Adrenal gland (tissue), 12 donors: ENCODE measurements around the gene ARID5B. TPM values are rescaled to one million over a fixed set of nuclear protein-coding genes. Genes with fewer than 3 reads are reported as not detected.

Experiments
- DNase-seq, 7 donors: peaks; one replicate each; pipeline ENCODE4 v3.0.0-alpha.2; 2019 to 2020
- H3K27ac ChIP-seq, 5 donors: fragments of 200-600 bp; sonication (generic) in 4 of 5; 1 replicate in 3 of 5; 2 replicates in 2 of 5; pipeline versions ENCODE4 v1.5.1 to v1.8.0; 2016 to 2020; ENCODE audit warnings: mild to moderate bottlenecking in 1 of 5
- H3K27me3 ChIP-seq: fragments of 200-600 bp; 2 replicates; pipeline ENCODE4 v1.8.0; 2021
- H3K36me3 ChIP-seq, 2 donors: fragments of 200-600 bp; replicated peaks in 1 of 2; 1 replicate in 1 of 2; 2 replicates in 1 of 2; pipeline versions ENCODE4 v1.5.1 to v1.8.0; 2018 to 2022
- H3K4me1 ChIP-seq, 2 donors: fragments of 200-600 bp; replicated peaks in 1 of 2; 1 replicate in 1 of 2; 2 replicates in 1 of 2; pipeline versions ENCODE4 v1.5.1 to v1.8.0; 2018 to 2021
- H3K4me3 ChIP-seq, 4 donors: fragments of 200-600 bp; sonication (generic) in 3 of 4; one replicate each; pipeline ENCODE4 v1.5.1; 2016 to 2018
- H3K9me3 ChIP-seq, 3 donors: fragments of 200-600 bp; sonication (generic) in 1 of 3; replicated peaks in 1 of 3; 1 replicate in 2 of 3; 2 replicates in 1 of 3; pipeline versions ENCODE4 v1.5.1 to v1.8.0; 2016 to 2021
- POLR2A ChIP-seq, 2 donors: fragments of 450-650 bp; IDR thresholded peaks; one replicate each; pipeline ENCODE4 v1.6.1; 2017; ENCODE audit warnings: antibody characterized with exemption in 2 of 2, mild to moderate bottlenecking in 2 of 2, moderate library complexity in 1 of 2
- WGBS, 4 donors: extraction: QIAGEN DNeasy Blood & Tissue Kit in 2 of 4; methylation state at CpG; one replicate each; pipeline versions ENCODE4 v1.1.5 to v1.1.7; 2013 to 2017; 5-methylcytosine and 5-hydroxymethylcytosine counted together
- intact Hi-C, 2 donors: fragments of 100-400 bp; cut with DNase I; formaldehyde crosslinking; loops; one replicate each; pipeline versions ENCODE4 v1.14.1 to v1.15.0; 2022 to 2023
- polyA plus RNA-seq, 3 donors: library from polyadenylated mRNA; stranded (reverse); fragments of 200-250 nt in 2 of 3; fragments of 350-450 nt in 1 of 3; fragmentation: Illumina TruSeq in 1 of 3; extraction: RNeasy Lipid Tissue Mini Kit (QIAGEN cat#74804) in 1 of 3; gene quantifications; one replicate each; pipeline ENCODE4 v1.2.3, GENCODE V29; 2013 to 2014
- total RNA-seq, 9 donors: library from RNA; depleted of rRNA in 4 of 9; stranded (reverse); fragments of >200 nt in 4 of 9; fragments of 120-200 nt in 1 of 9; fragmentation: NEBNext Ultra II Directional in 1 of 9; extraction: Animal tissue kit (Norgen Biotek cat#: 25700) in 1 of 9; gene quantifications; one replicate each; pipeline versions ENCODE4 v1.1.0 to v1.2.4, GENCODE V29; 2013 to 2023
- TF ChIP-seq, protein P1 (sequence below), 6 experiments: fragments of 450-650 bp in 4 of 6; fragments of 200-600 bp in 2 of 6; sonication (generic) in 1 of 6; IDR thresholded peaks; 1 replicate in 5 of 6; 2 replicates in 1 of 6; pipeline versions ENCODE4 v1.5.1 to v1.8.0; 2016 to 2021; ENCODE audit warnings: antibody characterized with exemption in 6 of 6, mild to moderate bottlenecking in 2 of 6, moderate library complexity in 1 of 6
- donor health status: healthy with polysubstance abuse.
- donor health status: Bipolar disorder and iron deficiency.
- donor health status: DM: yes; HTN: yes; CAD: no.
- donor health status: DM: no; HTN: no; CAD: no.
- donor health status: DM: no; HTN: no; CAD: no.
- donor health status: DM: yes; HTN: yes; CAD: no.

Gene ARID5B
- total and polyA plus RNA-seq, 12 donors: 5.7 to 42.4 (median 23.8) TPM

DNA sequence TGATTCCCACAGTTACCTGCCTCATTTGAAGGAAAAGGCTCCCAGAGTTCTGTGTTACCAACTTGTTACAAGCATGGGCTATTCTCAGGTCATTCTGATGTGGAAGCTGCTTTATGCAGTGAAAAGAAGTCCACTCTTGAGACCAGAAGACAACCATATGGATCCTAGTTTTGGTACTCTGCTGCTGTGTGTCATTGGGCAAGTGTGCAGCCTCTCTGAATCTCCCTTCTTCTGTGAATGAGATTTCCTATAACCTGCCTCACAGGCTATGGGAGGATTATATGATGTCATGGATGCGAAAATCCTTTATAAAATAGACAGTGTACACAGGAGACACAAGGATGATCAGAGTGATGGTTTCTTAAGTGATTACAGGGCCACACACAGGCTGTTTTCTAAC is 166.1 kb downstream of the ARID5B start:
- WGBS, 4 donors: 95 to 100% (median 100%) methylated on average over 1 of the region's 1 CpG
- Histone ChIP-seq H3K27ac (no peak overlapping the region), H3K36me3 (peaks cover 2 to 4% of the 10 kb centered on the region in 2 donors), H3K9me3 (no peaks in the 10 kb centered on the region), H3K27me3 (no peaks in the 10 kb centered on the region), H3K4me1 (peaks cover 0 to 21% of the 10 kb centered on the region in 2 donors), H3K4me3 (no peak overlapping the region)
- no peak for TF ChIP-seq POLR2A (IDR thresholded peaks at IDR 0.05)
- TF ChIP-seq, protein P1, sequence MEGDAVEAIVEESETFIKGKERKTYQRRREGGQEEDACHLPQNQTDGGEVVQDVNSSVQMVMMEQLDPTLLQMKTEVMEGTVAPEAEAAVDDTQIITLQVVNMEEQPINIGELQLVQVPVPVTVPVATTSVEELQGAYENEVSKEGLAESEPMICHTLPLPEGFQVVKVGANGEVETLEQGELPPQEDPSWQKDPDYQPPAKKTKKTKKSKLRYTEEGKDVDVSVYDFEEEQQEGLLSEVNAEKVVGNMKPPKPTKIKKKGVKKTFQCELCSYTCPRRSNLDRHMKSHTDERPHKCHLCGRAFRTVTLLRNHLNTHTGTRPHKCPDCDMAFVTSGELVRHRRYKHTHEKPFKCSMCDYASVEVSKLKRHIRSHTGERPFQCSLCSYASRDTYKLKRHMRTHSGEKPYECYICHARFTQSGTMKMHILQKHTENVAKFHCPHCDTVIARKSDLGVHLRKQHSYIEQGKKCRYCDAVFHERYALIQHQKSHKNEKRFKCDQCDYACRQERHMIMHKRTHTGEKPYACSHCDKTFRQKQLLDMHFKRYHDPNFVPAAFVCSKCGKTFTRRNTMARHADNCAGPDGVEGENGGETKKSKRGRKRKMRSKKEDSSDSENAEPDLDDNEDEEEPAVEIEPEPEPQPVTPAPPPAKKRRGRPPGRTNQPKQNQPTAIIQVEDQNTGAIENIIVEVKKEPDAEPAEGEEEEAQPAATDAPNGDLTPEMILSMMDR (IDR thresholded peaks at IDR 0.05): no peak
- DNase-seq: no peak
- intact Hi-C loops: no loop called here

DNA sequence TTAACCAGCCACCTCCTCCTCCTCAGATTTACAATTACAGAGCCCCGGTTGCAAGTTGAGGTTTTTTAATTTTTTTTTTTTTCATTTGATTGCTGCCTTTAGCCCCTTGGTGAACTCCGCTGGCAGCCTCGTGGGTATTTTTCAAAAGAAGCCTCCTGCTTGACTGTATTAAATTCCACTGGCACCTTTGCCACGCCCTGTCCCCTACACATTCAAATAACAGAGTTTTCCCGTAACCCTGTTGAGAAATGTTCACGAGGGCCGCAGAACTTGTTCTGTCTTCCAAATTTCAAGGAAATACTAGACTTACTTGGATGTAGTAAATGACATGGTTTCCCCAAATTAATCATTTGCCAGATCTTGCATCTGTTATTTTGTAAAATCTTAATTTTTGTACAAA is 167.0 kb downstream of the ARID5B start:
- peaks cover 2 to 4% of the 10 kb centered on the region in 2 donors for H3K36me3 ChIP-seq

DNA sequence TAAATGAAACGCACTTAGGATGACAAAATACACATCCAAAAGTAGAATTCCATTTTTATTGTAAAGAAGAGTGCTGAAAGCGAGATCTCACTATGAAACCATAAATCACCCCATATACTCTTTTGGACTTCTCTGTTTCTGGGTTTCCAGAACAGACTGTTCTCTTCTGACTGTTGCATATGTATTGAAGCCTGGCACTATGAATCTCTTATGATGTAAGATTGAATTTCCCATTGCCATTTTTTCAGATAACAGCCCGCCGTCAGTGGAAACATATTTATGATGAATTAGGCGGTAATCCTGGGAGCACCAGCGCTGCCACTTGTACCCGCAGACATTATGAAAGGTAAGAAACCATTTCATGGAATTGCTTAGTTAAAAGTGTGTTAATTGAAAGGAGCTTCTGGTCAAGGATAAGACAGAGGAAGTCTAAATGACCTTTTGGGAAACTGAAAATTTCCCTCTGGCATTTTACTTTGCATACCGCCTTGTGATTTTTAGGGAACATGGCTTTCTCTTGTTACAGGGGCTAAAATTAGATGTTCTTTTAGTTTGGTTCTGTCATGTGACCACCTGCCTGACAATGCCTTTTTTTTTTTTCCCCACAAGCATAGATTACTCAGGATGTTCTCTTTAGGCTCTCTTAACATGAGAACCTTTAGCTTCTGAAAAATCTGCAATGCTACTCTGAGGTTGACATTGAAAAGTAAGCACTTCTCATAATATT is 168.1 kb downstream of the ARID5B start:
- Histone ChIP-seq H3K9me3 (no peaks in the 10 kb centered on the region), H3K4me1 (peaks cover 0 to 35% of the 10 kb centered on the region in 2 donors), H3K27me3 (no peaks in the 10 kb centered on the region), H3K4me3 (no peak overlapping the region), H3K36me3 (peaks cover 2 to 4% of the 10 kb centered on the region in 2 donors), H3K27ac (peak overlapping the region in 4 of 5 donors; percentile 30 to 88 (median 47))
- 68 to 76% (median 73%) methylated on average over 8 of the region's 8 CpGs for WGBS, 4 donors
- DNase-seq: no peak
- intact Hi-C loops: no loop called here
- no peak for TF ChIP-seq POLR2A (IDR thresholded peaks at IDR 0.05)
- TF ChIP-seq, protein P1 (IDR thresholded peaks at IDR 0.05): no peak

More for the DNA sequence above, 167.0 kb downstream of the ARID5B start:
- Histone ChIP-seq H3K27me3 (no peaks in the 10 kb centered on the region), H3K4me1 (peaks cover 0 to 31% of the 10 kb centered on the region in 2 donors), H3K27ac (peak overlapping the region in 3 of 5 donors; percentile 40 to 64 (median 54)), H3K4me3 (no peak overlapping the region), H3K9me3 (no peaks in the 10 kb centered on the region)
- intact Hi-C loops: no loop called here
- 90 to 93% (median 91%) methylated on average over 7 of the region's 7 CpGs for WGBS, 4 donors
- DNase-seq: no peak
- TF ChIP-seq POLR2A (IDR thresholded peaks at IDR 0.05): no peak
- TF ChIP-seq, protein P1 (IDR thresholded peaks at IDR 0.05): no peak

DNA sequence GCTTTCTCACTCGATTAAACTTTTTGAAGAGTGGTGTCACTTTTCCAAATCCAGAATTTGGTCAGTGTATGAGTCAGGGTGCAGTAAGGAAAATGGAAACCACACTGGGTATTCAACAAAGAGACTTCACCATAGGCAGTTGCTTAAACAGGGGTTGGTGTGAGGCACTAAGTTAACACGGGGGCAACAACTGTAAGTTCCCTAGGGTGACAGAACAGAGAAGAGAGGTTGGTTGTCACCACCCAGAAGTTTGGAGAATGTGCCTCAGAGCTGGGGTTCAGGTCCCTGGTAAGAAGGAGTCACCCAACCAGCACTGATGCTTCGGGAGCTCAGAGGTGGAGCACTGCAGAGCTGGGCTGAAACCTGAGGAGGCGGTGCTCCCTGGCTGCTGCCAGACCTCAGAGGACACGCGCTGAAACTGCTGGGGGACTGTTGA is 170.4 kb downstream of the ARID5B start:
- WGBS, 4 donors: 75 to 92% (median 88%) methylated on average over 3 to 6 of the region's 6 CpGs
- intact Hi-C loops: no loop called here
- TF ChIP-seq, protein P1 (IDR thresholded peaks at IDR 0.05): no peak
- TF ChIP-seq POLR2A (IDR thresholded peaks at IDR 0.05): no peak
- Histone ChIP-seq H3K4me3 (no peak overlapping the region), H3K4me1 (peaks cover 0 to 50% of the 10 kb centered on the region in 2 donors), H3K9me3 (no peaks in the 10 kb centered on the region), H3K36me3 (peaks cover 2 to 4% of the 10 kb centered on the region in 2 donors), H3K27ac (no peak overlapping the region), H3K27me3 (no peaks in the 10 kb centered on the region)
- DNase-seq: no peak
